ENCODE data around the gene TRIM28.
A peak's percentile ranks its signal among the peaks of the same experiment; 100 is the strongest.

TRIM28 gene

DNA sequence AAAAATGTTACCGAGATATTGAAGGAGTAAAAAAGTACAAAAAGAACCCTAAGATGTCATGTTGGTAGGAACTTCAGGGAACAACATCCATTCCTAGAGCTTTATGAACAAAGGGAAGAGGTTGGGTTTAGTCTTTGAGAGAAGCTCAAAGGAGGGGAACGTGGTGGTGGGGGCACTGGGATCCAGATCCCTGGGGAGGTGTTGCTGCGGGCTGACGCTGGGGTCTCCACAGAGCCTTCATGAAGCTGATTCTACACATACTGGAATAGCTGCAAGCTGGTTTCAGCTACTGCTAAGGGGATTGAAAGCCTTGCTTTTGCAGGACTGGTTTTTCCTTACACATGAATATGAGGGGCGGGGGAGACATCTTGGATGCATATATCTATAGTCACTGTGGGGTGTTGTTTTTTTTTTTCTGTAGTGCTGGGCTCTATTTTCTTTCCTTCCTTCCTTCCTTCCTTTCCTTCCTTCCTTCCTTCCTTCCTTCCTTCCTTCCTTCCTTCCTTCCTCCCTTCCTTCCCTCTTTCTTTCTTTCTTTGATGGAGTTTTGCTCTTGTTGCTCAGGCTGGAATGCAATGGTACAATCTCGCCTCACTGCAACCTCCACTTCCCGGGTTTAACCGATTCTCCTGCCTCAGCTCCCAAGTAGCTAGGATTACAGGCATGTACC is 35.7 kb downstream of the TRIM28 start:
- no peak for DNase-seq

DNA sequence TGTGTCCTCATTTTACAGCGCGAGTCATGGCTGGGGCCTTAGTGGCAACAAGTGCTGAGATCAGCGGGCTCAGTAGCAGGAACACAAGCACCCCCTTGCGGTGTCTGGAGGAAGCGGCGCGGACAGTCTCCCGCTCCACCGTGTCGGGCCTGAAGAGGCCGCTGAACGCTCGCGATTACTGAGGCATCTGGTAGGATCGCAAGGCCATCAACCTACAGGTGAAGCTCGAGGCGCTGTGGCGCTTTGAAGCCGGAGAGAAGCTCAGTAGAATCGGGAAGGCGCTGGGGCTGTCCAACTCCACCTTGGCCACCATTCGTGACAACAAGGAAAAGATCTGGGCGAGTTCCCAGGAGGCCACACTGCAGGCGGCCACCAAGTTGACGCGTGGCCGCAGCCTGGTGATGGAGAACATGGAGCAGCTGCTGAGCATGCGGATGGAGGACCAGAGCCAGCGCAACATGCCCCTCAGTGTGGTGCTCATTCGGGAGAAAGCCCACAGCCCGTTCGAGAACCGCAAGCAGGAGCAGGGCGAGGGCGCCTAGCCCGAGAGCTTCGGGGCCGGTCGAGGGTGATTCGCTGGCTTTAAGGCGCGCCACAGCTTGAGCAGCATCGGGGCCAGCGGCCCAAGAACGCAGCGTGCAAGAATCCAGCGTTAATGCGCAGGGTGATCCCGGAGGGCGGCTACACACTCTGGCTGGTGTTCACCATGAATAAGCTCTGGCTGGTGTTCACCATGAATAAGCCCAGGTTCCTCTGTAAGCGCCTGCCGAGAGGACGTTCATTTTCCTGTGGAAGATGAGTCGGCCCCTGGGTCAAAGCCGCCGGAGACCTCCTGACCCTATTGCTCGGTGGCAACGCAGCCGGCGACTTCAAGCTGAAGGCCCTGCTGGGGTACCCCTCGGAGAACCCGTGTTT is 37.6 kb downstream of the TRIM28 start:
- DNase-seq = peak; percentile 85

- no peak for DNase-seq
Observed at GRCh38 chr19:58582985-58583384, 39.1 kb downstream of the TRIM28 start.

DNA sequence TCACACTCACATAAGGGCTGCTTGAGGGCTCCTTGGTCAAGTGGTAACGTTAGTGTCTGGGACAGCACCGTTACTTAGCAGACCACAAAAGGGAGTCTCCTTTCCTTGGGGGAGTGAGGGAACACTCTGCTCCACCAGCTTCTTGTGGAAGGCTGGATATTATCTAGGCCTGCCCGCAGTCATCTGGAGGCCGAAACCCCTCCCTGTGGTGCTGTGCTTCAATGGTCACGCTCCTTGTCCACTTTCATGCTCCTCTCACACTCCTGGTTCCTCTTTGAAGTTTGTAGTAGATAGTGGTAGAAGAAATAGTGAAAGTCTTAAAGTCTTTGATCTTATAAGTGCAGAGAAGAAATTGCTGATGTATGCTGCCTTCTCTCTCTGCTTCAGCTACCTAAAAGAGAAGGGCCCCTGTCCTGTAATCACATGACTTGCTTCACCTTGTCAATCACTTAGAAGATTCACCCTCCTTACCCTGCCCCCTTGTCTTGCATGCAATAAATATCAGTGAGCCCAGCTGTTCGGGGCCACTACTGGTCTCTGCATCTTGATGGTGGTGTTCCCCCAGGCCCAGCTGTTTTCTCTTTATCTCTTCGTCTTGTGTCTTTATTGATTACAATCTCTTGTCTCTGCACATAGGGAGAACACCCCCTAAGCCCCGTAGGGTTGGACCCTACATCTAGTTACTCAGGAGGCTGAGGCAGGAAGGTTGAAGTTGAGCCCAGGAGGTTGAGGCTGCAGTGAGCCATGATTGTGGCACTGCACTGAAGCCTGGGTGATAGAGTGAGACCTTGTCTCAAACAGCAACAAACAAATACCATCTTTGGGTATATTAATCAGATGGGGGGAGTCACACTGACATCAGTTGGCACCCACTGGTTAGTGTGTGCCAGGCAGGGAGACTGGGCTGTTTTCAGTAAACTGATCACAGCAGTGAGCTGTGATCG is 40.9 kb downstream of the TRIM28 start:
- DNase-seq = no peak

DNA sequence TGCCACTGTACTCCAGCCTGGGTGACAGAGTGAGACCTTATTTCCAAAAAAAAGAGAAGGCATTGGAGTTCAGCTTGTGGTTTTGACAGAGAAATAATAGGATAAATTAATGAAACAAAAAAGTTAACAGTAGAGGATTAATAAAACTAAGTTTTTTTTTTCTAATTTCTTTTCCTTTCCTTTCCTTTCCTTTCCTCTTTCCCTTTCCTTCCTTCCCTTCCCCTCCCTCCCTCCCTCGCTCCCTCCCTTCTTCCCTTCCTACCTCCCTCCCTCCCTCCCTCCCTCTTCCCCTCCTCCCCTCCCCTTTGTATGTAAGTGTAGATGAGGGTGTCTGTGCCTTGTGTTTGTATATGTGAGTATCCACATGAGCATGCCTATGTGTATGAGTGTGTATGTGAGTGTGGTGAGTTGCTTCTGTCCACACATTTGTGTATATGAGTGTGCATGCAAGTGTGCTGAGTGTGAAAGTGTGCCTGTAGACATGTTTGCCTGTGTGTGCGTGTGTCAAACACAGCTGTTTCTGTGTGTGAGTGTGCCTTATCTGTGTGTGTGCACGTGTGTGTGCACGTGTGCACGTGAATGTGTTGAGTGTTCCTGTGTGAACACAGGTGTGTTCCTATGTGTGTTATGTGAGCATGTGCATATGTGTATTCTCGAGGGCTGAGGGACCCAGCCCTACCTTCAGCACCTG is 41.7 kb downstream of the TRIM28 start:
- DNase-seq = no peak

GRCh38 chr19:58586133-58586765 is 42.4 kb downstream of the TRIM28 start:
- no peak for DNase-seq
